ENCODE results near the gene COL24A1. TPM values are rescaled to one million over a fixed set of nuclear protein-coding genes. Genes with fewer than 3 reads are reported as not detected.

The COL24A1 gene
- total RNA-seq, 1 experiment from 2014 or later: 0.35 TPM

DNA sequence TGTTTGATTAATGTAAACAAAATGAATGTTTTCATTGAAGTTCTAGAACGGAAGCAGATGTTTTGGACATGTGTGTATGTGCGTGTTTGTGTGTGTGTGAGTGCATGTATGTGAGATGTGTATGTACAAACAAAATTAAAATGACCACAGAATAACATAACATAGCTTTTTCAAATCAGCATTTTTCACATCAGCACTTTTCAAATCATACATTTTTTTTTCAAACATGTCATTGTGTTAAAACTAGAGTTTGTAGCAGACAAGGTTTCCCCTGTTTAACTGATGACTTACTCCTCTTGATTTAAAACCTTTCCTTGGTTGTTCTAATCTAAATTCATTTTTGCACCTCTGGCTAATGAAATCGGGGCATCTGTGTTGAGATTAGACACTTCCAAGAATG is 412.8 kb downstream of the COL24A1 start:
- no peak overlapping the region for H3K4me2 ChIP-seq (ENCODE audit: insufficient read depth, insufficient read length, low read length)
- no peaks in the 10 kb centered on the region for H3K4me1 ChIP-seq (ENCODE audit: insufficient read depth, low read length)
- no peak overlapping the region for H3K4ac ChIP-seq (ENCODE audit: low read depth, low read length)
- H3K18ac ChIP-seq (ENCODE audit: insufficient read length, low read depth, low read length): no peak overlapping the region
- no peaks in the 10 kb centered on the region for H3K79me1 ChIP-seq (ENCODE audit: insufficient read depth, low read depth, low read length, poor library complexity, severe bottlenecking)
- no peak overlapping the region for H3K56ac ChIP-seq (ENCODE audit: insufficient read length, low read depth, low read length)
- Mint-ChIP-seq H3K27me3 (ENCODE audit: low read depth) (no peaks in the 10 kb centered on the region), H3K4me1 (peaks cover 0 to 3% of the 10 kb centered on the region in 2 experiments; a peak in 2 of 4 replicates), H3K27ac (no peak overlapping the region), H3K9me3 (no peaks in the 10 kb centered on the region), H3K36me3 (ENCODE audit: insufficient read depth in 1 of 3, low read depth in 3 of 3) (peaks cover 2 to 4% (median 3%) of the 10 kb centered on the region in 3 experiments; a peak in 3 of 7 replicates), H3K4me3 (no peak overlapping the region)
- TF ChIP-seq, protein P1, sequence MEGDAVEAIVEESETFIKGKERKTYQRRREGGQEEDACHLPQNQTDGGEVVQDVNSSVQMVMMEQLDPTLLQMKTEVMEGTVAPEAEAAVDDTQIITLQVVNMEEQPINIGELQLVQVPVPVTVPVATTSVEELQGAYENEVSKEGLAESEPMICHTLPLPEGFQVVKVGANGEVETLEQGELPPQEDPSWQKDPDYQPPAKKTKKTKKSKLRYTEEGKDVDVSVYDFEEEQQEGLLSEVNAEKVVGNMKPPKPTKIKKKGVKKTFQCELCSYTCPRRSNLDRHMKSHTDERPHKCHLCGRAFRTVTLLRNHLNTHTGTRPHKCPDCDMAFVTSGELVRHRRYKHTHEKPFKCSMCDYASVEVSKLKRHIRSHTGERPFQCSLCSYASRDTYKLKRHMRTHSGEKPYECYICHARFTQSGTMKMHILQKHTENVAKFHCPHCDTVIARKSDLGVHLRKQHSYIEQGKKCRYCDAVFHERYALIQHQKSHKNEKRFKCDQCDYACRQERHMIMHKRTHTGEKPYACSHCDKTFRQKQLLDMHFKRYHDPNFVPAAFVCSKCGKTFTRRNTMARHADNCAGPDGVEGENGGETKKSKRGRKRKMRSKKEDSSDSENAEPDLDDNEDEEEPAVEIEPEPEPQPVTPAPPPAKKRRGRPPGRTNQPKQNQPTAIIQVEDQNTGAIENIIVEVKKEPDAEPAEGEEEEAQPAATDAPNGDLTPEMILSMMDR (conservative IDR thresholded peaks at IDR 0.05): no peak
- H3K79me2 ChIP-seq (ENCODE audit: insufficient read depth, low read length): no peaks in the 10 kb centered on the region
- H3K14ac ChIP-seq (ENCODE audit: insufficient read depth, low read length): no peak overlapping the region
- no peak overlapping the region for H3K9ac ChIP-seq (ENCODE audit: extremely low read depth, insufficient read length, low read length)
- H3K27ac ChIP-seq (ENCODE audit: insufficient read length, low read depth, low read length): no peak overlapping the region
- no peak overlapping the region for H2AK5ac ChIP-seq (ENCODE audit: insufficient read length, low read length)
- no peak overlapping the region for H2BK12ac ChIP-seq (ENCODE audit: insufficient read length, low read depth, low read length)
- no peak overlapping the region for H4K5ac ChIP-seq (ENCODE audit: insufficient read length, low read depth, low read length)
- H2BK120ac ChIP-seq (ENCODE audit: low read depth, low read length, poor library complexity, severe bottlenecking): no peak overlapping the region
- H3T11ph ChIP-seq (ENCODE audit: low read length): no peak overlapping the region
- no peak overlapping the region for H2BK20ac ChIP-seq (ENCODE audit: low read depth, low read length, poor library complexity, severe bottlenecking)
- DNase-seq: no peak
- H4K91ac ChIP-seq (ENCODE audit: insufficient read length, low read depth, low read length): no peak overlapping the region
- no peaks in the 10 kb centered on the region for H4K20me1 ChIP-seq (ENCODE audit: control insufficient read depth, insufficient read depth, insufficient read length)
- H2BK5ac ChIP-seq (ENCODE audit: insufficient read length, low read length): no peak overlapping the region
- H3K9me3 ChIP-seq (ENCODE audit: control insufficient read depth, low read depth, low read length): no peaks in the 10 kb centered on the region
- no peak overlapping the region for H2BK15ac ChIP-seq (ENCODE audit: low read depth, low read length)
- no peak overlapping the region for H2AFZ ChIP-seq (ENCODE audit: low read length)
- no peak overlapping the region for H4K8ac ChIP-seq (replicated peaks; ENCODE audit: insufficient read length, low read depth, low read length)
- H3K27me3 ChIP-seq (ENCODE audit: insufficient read depth, low read length): no peaks in the 10 kb centered on the region; the same call in 1 of the 2 replicates
- WGBS (ENCODE audit: extremely low coverage, insufficient read length, low lambda C conversion rate): no CpG with 5 or more reads among the region's 3 CpGs
- H3K23me2 ChIP-seq (ENCODE audit: insufficient read length, low read depth, low read length, poor library complexity, severe bottlenecking): no peaks in the 10 kb centered on the region
- no peak overlapping the region for H3K23ac ChIP-seq (ENCODE audit: insufficient read length, low read depth, low read length)
